Esophagus squamous epithelium (tissue), 4 donors: Measurements from ENCODE around the gene RAD9A.

Experiments
- CTCF ChIP-seq, 6 experiments: fragments of 450-650 bp in 4 of 6; fragments of 200-600 bp in 2 of 6; sonication (generic) in 2 of 6; IDR thresholded peaks; one replicate each; pipeline ENCODE4 v1.5.1; 2016 to 2019; ENCODE audit warnings: antibody characterized with exemption in 6 of 6, mild to moderate bottlenecking in 4 of 6, moderate library complexity in 4 of 6
- POLR2A ChIP-seq, 4 donors: fragments of 450-650 bp; IDR thresholded peaks; one replicate each; pipeline ENCODE4 v1.6.1; 2017; ENCODE audit warnings: antibody characterized with exemption in 4 of 4, mild to moderate bottlenecking in 4 of 4, moderate library complexity in 3 of 4

GRCh38 chr11:67370351-67371076, 21.3 kb upstream of the RAD9A start:
- TF ChIP-seq CTCF (IDR thresholded peaks at IDR 0.05) (no peak), POLR2A (IDR thresholded peaks at IDR 0.05) (no peak)
